Natural killer cell (primary cell): Measurements from ENCODE around the gene VGLL4. TPM values are rescaled to one million over a fixed set of nuclear protein-coding genes. Genes with fewer than 3 reads are reported as not detected.

Experiments used
- ATAC-seq, 3 donors: fragments of 150-1000 bp in 2 of 3; fragments of 200-7000 bp in 1 of 3; cut with Tn5 transposase; 1 replicate in 1 of 3; 2 replicates in 2 of 3; pipeline ENCODE4 v1.10.0; 2021; ENCODE audit warnings: mild to moderate bottlenecking in 2 of 3, moderate library complexity in 2 of 3
- DNase-seq, 2 donors: peaks; one replicate each; pipeline versions ENCODE4 v3.0.0 to v3.0.0-alpha.2; 2013 to 2021; ENCODE audit warnings: mixed read lengths in 1 of 2
- H3K27ac ChIP-seq: one replicate; pipeline ENCODE4 v1.5.1; 2013; ENCODE audit warnings: mild to moderate bottlenecking, low read length
- H3K27me3 ChIP-seq: one replicate; pipeline ENCODE4 v1.6.1; 2013; ENCODE audit warnings: low read length; ENCODE audit not compliant: control insufficient read depth, insufficient read depth
- H3K36me3 ChIP-seq: one replicate; pipeline ENCODE4 v1.6.1; 2013; ENCODE audit warnings: low read length; ENCODE audit not compliant: control insufficient read depth, insufficient read depth
- H3K4me1 ChIP-seq: one replicate; pipeline ENCODE4 v1.6.1; 2013; ENCODE audit warnings: low read length; ENCODE audit not compliant: control insufficient read depth, insufficient read depth
- H3K4me3 ChIP-seq: one replicate; pipeline ENCODE4 v1.5.1; 2013; ENCODE audit warnings: low read length
- H3K9me3 ChIP-seq: one replicate; pipeline ENCODE4 v1.6.1; 2013; ENCODE audit warnings: low read length; ENCODE audit not compliant: control insufficient read depth, insufficient read depth
- H3K27ac Mint-ChIP-seq, 2 donors: one replicate each; pipeline ENCODE4 v1.8.0; 2022; ENCODE audit warnings: mild to moderate bottlenecking in 2 of 2, mixed read lengths in 2 of 2, moderate library complexity in 1 of 2
- H3K27me3 Mint-ChIP-seq, 2 donors: one replicate each; pipeline ENCODE4 v1.8.0; 2022; ENCODE audit warnings: low read depth in 2 of 2, mixed read lengths in 2 of 2
- H3K36me3 Mint-ChIP-seq: one replicate; pipeline ENCODE4 v1.8.0; 2022; ENCODE audit warnings: mixed read lengths
- H3K4me1 Mint-ChIP-seq, 2 donors: one replicate each; pipeline ENCODE4 v1.8.0; 2022; ENCODE audit warnings: mixed read lengths in 2 of 2
- H3K4me3 Mint-ChIP-seq: one replicate; pipeline ENCODE4 v1.8.0; 2022; ENCODE audit warnings: mild to moderate bottlenecking, moderate library complexity, mixed read lengths
- H3K9me3 Mint-ChIP-seq, 2 donors: one replicate each; pipeline ENCODE4 v1.8.0; 2022; ENCODE audit warnings: mixed read lengths in 2 of 2
- WGBS: methylation state at CpG from one replicate; pipeline ENCODE4 v1.1.7; 2013; ENCODE audit warnings: missing lambda C conversion rate; ENCODE audit not compliant: insufficient coverage; 5-methylcytosine and 5-hydroxymethylcytosine counted together
- intact Hi-C: fragments of 100-400 bp; cut with micrococcal nuclease; formaldehyde crosslinking; loops from one replicate; pipeline ENCODE4 v1.14.2; 2022
- total RNA-seq, 4 donors: library from RNA; stranded (reverse); fragments of 120-200 nt in 1 of 4; gene quantifications; one replicate each; pipeline versions ENCODE4 v1.2.3 to v1.2.4, GENCODE V29; 2013 to 2022
- TF ChIP-seq, protein P1 (sequence below): fragments of 200-600 bp; IDR thresholded peaks from one replicate; pipeline ENCODE4 v1.8.0; 2022; ENCODE audit warnings: antibody characterized with exemption

VGLL4 gene
- total RNA-seq, 3 donors from 2014 or later (not counting 1 experiment from before 2014, with no cell fraction given): 29.5 to 42.8 (median 34.6) TPM

DNA sequence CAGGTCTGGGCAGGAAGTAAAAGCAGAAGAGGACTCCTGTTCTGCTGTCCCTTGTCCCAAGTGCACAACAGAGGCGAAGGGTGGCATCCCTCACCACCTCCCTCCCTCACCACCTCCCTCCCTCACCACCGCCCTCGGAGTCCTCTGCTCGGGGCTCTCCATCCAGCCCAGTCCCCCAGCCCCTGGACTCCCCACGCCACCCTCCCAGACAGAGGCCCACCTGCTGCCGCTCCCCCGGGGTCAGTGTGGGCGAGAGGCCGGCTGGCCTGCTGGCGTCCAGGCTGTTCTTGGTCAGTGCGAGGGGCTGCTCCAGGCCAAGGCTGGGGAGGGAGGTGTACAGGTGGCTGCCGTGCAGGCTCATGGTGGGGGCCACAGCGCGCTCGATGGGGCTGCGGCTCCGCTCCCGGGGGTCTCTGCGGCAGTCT is 79.1 kb downstream of the VGLL4 start:
- ATAC-seq: no peak
- H3K4me3 Mint-ChIP-seq: no peak overlapping the region
- H3K36me3 Mint-ChIP-seq: no peaks in the 10 kb centered on the region

DNA sequence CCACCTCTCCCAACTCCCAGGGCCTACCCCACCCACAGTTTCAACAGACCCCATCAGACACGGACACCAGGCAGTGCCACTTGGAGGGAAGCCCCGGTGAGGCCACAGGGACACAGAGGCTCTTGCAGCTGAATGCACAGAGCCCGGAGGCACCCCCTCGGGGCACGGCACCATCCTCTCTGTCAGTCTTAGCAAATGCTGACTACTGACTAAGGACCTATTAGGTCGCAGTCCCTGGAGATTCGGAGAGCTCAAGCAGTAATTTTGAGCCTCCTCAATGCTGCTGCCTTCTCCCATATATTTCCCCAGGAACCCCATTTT is 79.9 kb downstream of the VGLL4 start:
- H3K4me1 ChIP-seq: no peaks in the 10 kb centered on the region
- ATAC-seq (no peak), DNase-seq (no peak)
- TF ChIP-seq, protein P1, sequence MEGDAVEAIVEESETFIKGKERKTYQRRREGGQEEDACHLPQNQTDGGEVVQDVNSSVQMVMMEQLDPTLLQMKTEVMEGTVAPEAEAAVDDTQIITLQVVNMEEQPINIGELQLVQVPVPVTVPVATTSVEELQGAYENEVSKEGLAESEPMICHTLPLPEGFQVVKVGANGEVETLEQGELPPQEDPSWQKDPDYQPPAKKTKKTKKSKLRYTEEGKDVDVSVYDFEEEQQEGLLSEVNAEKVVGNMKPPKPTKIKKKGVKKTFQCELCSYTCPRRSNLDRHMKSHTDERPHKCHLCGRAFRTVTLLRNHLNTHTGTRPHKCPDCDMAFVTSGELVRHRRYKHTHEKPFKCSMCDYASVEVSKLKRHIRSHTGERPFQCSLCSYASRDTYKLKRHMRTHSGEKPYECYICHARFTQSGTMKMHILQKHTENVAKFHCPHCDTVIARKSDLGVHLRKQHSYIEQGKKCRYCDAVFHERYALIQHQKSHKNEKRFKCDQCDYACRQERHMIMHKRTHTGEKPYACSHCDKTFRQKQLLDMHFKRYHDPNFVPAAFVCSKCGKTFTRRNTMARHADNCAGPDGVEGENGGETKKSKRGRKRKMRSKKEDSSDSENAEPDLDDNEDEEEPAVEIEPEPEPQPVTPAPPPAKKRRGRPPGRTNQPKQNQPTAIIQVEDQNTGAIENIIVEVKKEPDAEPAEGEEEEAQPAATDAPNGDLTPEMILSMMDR: no peak
- H3K36me3 Mint-ChIP-seq: no peaks in the 10 kb centered on the region
- WGBS: 98% methylated on average over 7 of the region's 7 CpGs
- no peaks in the 10 kb centered on the region for H3K27me3 ChIP-seq
- no peaks in the 10 kb centered on the region for H3K9me3 ChIP-seq
- peaks cover 49% of the 10 kb centered on the region for H3K36me3 ChIP-seq
- no peaks in the 10 kb centered on the region for H3K9me3 Mint-ChIP-seq
- H3K27me3 Mint-ChIP-seq: no peaks in the 10 kb centered on the region
- H3K4me3 Mint-ChIP-seq: no peak overlapping the region
- peaks cover 18 to 40% of the 10 kb centered on the region in 2 donors for H3K4me1 Mint-ChIP-seq
- intact Hi-C loops: no loop called here
- peak overlapping the region; percentile 9 to 70 for H3K27ac Mint-ChIP-seq
- no peak overlapping the region for H3K27ac ChIP-seq
- H3K4me3 ChIP-seq: no peak overlapping the region

More for the DNA sequence above, 79.1 kb downstream of the VGLL4 start:
- Histone ChIP-seq H3K4me3 (no peak overlapping the region), H3K27me3 (no peaks in the 10 kb centered on the region), H3K27ac (no peak overlapping the region), H3K4me1 (no peaks in the 10 kb centered on the region), H3K36me3 (peaks cover 46% of the 10 kb centered on the region), H3K9me3 (no peaks in the 10 kb centered on the region)
- intact Hi-C loops: no loop called here
- no peaks in the 10 kb centered on the region for H3K27me3 Mint-ChIP-seq
- no peak overlapping the region for H3K27ac Mint-ChIP-seq
- WGBS: 94% methylated on average over 19 of the region's 19 CpGs
- H3K9me3 Mint-ChIP-seq: no peaks in the 10 kb centered on the region
- TF ChIP-seq, protein P1: no peak
- no peak for DNase-seq
- H3K4me1 Mint-ChIP-seq: peaks cover 23 to 46% of the 10 kb centered on the region in 2 donors

GRCh38 chr3:11563159-11563864 is 80.4 kb downstream of the VGLL4 start:
- intact Hi-C loops: no loop called here
- H3K4me1 ChIP-seq: no peaks in the 10 kb centered on the region
- H3K9me3 ChIP-seq: no peaks in the 10 kb centered on the region
- TF ChIP-seq, protein P1: no peak
- ATAC-seq (no peak), DNase-seq (no peak)
- H3K27me3 ChIP-seq: no peaks in the 10 kb centered on the region
- WGBS: 96% methylated on average over 16 of the region's 16 CpGs
- Mint-ChIP-seq H3K4me3 (no peak overlapping the region), H3K27ac (peak overlapping the region; percentile 9 to 70), H3K27me3 (no peaks in the 10 kb centered on the region), H3K9me3 (no peaks in the 10 kb centered on the region), H3K4me1 (peaks cover 18 to 35% of the 10 kb centered on the region in 2 donors), H3K36me3 (no peaks in the 10 kb centered on the region)
- H3K4me3 ChIP-seq: no peak overlapping the region
- H3K27ac ChIP-seq: no peak overlapping the region
- H3K36me3 ChIP-seq: peaks cover 53% of the 10 kb centered on the region
